HG02642 (cell line): Measurements from ENCODE around the gene MYOZ3.

Experiments used
- ATAC-seq: cut with Tn5 transposase; IDR thresholded peaks from one replicate; pipeline ENCODE4 v1.9.1; 2021; ENCODE audit warnings: mild to moderate bottlenecking; ENCODE audit not compliant: unreplicated experiment, poor library complexity

The MYOZ3 gene

GRCh38 chr5:150676578-150676977, 15.5 kb downstream of the MYOZ3 start:
- ATAC-seq: no peak

DNA sequence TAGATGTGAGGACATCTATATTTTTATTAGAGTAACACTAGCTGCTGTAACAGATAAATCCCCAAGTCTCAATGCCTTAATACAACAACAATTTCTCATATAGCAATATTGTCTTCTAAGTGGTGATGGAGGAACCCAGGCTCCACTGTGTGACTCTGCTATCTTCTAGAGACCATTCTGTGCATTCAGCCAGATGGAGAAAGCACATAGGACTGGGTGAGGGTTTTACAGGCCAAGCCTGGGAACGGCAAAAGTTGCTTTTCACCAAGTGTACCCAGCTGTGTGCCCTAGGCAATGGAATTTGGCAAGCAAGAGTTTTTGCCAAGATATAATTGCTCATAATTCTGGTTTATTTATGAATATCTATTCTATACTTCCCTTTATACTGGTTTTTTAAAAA, 28.1 kb downstream of the MYOZ3 start:
- no peak for ATAC-seq

GRCh38 chr5:150690760-150691159, 29.7 kb downstream of the MYOZ3 start:
- ATAC-seq: no peak

GRCh38 chr5:150692276-150692675, 31.2 kb downstream of the MYOZ3 start:
- no peak for ATAC-seq

DNA sequence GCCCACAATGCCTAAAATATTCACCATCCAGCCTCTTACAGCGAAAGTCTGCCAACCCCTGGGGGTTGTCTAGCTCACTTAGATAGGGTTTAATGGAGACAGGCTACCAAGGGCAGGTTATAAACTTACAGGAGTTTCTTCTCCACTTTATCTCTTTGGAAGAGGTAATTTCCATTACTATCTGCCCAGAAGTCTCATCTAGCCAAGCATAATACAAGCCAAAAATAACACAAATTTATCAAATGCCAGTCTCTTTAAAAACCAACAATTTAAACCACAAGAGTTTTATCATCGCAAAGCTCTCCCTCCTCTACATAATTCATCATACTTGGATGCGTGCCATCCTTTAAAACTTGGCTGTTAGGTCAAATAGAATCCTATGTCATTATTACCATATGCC, 33.6 kb downstream of the MYOZ3 start:
- no peak for ATAC-seq

GRCh38 chr5:150700246-150700593, 39.2 kb downstream of the MYOZ3 start:
- no peak for ATAC-seq

DNA sequence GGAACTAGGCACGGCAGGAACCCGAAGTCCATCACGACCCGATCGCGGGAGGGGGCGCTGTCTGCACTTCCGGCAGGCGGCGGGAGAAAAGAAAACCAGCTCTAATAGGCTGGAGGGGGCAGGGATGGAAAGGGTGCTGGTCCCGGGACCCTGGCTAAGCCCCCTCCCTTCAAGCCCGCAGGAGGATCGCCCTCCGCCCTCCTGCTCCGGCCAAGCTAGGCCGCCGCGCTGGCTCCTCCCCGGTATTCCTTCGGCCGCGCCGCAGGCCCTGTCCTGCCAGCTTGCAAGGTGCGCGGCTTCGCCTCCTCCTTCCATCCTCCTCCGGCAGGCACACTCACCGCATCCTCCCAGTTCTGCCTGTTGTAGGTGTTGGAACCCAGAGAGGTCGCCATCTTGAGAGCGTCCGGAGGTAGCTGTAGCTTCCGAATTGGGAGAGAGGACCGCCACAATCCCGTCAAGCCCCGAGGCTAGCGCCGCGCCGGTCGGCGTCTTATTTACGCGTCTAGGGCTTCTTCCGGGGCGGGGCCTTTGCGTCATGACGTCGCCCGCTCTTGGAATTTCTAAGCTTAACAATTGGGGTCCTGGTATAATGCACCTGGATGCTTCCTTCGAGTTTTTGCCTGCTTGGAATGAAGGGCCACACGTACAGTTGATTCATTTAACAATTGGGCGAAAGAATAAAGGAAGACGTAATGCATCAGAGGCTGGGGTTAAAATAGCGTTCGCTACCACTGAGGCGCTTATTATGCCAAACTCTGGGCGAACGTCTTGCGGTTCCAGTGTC, 39.7 kb downstream of the MYOZ3 start, which contains the start of gene RBM22:
TSS of gene RBM22 (minus strand) at position 469 of the 784 bp plus-strand sequence. CDS start at position 392, 77 bp downstream.
- ATAC-seq: peak; percentile 98

GRCh38 chr5:150703762-150704161, 42.7 kb downstream of the MYOZ3 start:
- no peak for ATAC-seq

DNA sequence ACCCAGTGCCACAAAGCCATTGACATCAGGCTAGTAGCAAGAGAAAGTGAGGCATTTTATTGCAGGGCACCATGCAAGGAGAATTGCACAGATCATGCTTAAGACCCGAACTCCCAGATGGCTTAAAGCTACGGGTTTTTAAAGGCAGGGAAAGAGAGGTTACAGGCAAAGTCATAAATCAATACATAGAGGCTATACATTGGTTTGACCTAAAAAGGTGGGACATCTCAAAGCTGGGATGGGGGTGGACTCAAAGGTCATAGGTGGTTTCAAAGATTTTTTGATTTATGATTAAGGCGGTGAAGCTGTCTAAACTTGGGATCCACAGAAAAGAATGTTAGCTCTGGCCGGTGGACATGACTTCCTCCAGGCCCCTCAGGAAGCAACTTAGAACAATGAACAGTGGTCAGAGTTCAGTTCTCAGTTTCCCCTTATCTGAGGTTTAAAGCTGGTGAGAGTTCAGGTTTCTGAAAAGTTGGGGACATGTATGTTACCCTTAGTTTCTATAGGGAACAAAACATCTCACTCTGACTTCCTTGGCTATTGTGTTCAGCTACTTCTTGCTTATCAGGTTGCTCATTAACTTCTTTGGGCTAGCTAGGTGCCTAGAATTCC, 45.8 kb downstream of the MYOZ3 start:
- ATAC-seq: no peak

- no peak for ATAC-seq
Observed at GRCh38 chr5:150710165-150710564, 49.1 kb downstream of the MYOZ3 start.

DNA sequence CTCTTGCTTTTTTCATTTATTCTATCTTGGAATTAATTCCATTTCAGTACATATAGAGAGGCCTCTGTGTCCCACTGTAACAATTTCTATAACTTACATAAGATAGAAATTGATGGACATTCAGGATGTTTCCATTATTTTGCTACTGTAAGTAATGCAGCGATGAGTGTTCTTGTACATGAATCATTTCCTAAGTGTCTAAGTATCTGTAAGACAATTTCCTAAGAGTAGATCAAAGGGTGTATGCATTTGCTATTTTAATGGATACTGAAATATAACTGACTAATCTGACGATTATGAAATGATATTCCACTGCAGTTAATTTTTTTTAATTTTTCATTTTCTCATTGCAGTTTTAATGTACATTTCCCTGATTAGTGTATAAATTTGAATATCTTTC, 62.8 kb downstream of the MYOZ3 start:
- ATAC-seq: no peak
